Right atrium auricular region (tissue), 2 donors: ENCODE results near the gene MAD2L1. TPM values are rescaled to one million over a fixed set of nuclear protein-coding genes. Genes with fewer than 3 reads are reported as not detected.

Experiments
- DNase-seq: peaks from one replicate; pipeline ENCODE4 v3.0.0-alpha.2; 2019; ENCODE audit warnings: low spot score
- H3K27ac ChIP-seq, 2 donors: fragments of 200-600 bp; sonication (generic); 1 replicate in 1 of 2; 2 replicates in 1 of 2; pipeline ENCODE4 v1.5.1; 2016 to 2019
- H3K27me3 ChIP-seq, 2 donors: fragments of 200-600 bp; sonication (generic); one replicate each; pipeline versions ENCODE4 v1.5.1 to v1.6.0; 2017 to 2019
- H3K36me3 ChIP-seq: fragments of 200-600 bp; sonication (generic); one replicate; pipeline ENCODE4 v1.5.1; 2016
- H3K4me1 ChIP-seq, 2 donors: fragments of 200-600 bp; sonication (generic); one replicate each; pipeline versions ENCODE4 v1.5.1 to v1.6.0; 2017 to 2019
- H3K4me3 ChIP-seq, 2 donors: fragments of 200-600 bp; sonication (generic); 1 replicate in 1 of 2; 2 replicates in 1 of 2; pipeline ENCODE4 v1.5.1; 2017 to 2019; ENCODE audit warnings: mild to moderate bottlenecking in 1 of 2, moderate library complexity in 1 of 2
- H3K9me3 ChIP-seq, 2 donors: fragments of 200-600 bp; sonication (generic); one replicate each; pipeline ENCODE4 v1.5.1; 2019
- CTCF ChIP-seq, 2 donors: fragments of 200-600 bp; sonication (generic); IDR thresholded peaks; one replicate each; pipeline ENCODE4 v1.5.1; 2019; ENCODE audit warnings: antibody characterized with exemption in 2 of 2
- total RNA-seq, 2 donors: library from RNA; depleted of rRNA; stranded (reverse); fragments of >200 nt; gene quantifications; one replicate each; pipeline ENCODE4 v1.1.0, GENCODE V29; 2016

Gene MAD2L1
- total RNA-seq, 2 donors from 2014 or later, result 0.24 to 0.78 TPM

- no peak overlapping the region for H3K27ac ChIP-seq
- DNase-seq, result no peak
- no peaks in the 10 kb centered on the region for H3K9me3 ChIP-seq
- no peaks in the 10 kb centered on the region for H3K27me3 ChIP-seq
- no peaks in the 10 kb centered on the region for H3K36me3 ChIP-seq
- H3K4me1 ChIP-seq, result no peaks in the 10 kb centered on the region
- TF ChIP-seq CTCF (IDR thresholded peaks at IDR 0.05), result no peak
- H3K4me3 ChIP-seq, result no peak overlapping the region
These were observed 57.7 kb downstream of the MAD2L1 start for GRCh38 chr4:120008957-120009356.

DNA sequence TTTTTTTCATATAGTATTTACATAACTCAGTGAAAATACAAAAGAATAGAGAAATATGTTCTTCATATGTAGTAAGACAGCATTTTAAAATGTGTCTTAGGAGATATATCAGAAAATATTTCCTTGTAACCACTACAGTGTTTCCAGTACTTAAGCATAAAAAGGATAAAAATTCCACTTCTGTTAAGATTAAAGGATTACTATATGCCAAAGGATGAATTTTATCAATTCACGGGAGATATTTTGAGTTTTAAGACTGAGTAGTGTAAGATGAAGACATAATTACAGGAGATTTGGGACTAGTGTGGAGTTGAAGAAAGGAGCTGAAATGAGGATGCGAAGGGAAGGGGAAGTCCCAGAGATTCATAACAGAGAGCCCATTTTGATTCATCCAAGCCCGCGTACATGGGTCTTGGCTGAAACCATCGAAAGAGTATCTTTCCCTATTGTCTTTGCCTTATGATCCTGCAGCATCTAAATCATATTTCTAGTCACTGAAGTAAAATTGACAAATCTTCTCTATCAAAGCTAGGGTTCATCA, 58.7 kb downstream of the MAD2L1 start:
- no peak overlapping the region for H3K4me3 ChIP-seq
- no peak for DNase-seq
- TF ChIP-seq CTCF (IDR thresholded peaks at IDR 0.05), result no peak
- H3K27ac ChIP-seq, result no peak overlapping the region
- H3K36me3 ChIP-seq, result no peaks in the 10 kb centered on the region
- no peaks in the 10 kb centered on the region for H3K27me3 ChIP-seq
- no peaks in the 10 kb centered on the region for H3K9me3 ChIP-seq
- H3K4me1 ChIP-seq, result no peaks in the 10 kb centered on the region

DNA sequence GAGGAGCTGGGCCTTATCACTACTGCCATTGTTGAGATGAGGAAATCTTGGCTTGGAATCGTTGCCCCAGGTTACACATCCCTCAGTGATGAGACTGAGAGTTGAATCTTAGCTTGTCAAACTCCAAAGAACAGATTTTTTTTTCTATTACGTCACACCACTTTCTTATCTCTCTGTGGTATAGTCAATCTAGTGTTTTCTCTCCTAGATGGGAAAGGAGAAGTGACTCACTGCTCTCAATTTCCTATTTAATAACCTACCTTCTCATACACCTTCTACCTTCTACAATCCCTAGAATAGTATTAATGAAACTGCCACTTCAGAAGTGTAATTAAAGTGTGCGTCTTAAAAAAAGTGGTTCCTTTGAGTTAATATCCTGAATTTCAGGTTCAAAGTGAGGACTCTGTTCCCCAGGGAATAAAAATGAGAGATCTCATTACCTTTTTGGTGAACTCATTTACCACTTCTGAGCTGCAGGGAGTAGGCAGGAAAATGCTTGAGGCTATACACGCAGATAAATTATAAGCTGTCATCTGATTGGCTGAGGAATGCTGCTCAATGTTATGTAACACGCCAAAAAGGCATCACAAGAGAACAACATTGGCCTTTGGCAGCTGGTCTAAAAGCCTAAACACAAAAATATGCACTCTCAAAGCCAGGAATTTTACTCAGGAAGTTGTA, 59.3 kb downstream of the MAD2L1 start:
- no peak for DNase-seq
- H3K4me1 ChIP-seq, result no peaks in the 10 kb centered on the region
- no peaks in the 10 kb centered on the region for H3K36me3 ChIP-seq
- H3K9me3 ChIP-seq, result no peaks in the 10 kb centered on the region
- no peak overlapping the region for H3K4me3 ChIP-seq
- no peak for TF ChIP-seq CTCF (IDR thresholded peaks at IDR 0.05)
- no peak overlapping the region for H3K27ac ChIP-seq
- H3K27me3 ChIP-seq, result no peaks in the 10 kb centered on the region
